K562 (cell line): ENCODE measurements around the gene PANX1. TPM values are rescaled to one million over a fixed set of nuclear protein-coding genes. Genes with fewer than 3 reads are reported as not detected.
A peak's percentile ranks its signal among the peaks of the same experiment; 100 is the strongest.

Source experiments
- BCOR ChIP-seq: fragments of 450-650 bp; IDR thresholded peaks from 2 replicates; pipeline ENCODE4 v1.6.1; 2016
- CBFB ChIP-seq: sonication (generic); formaldehyde crosslinking; IDR thresholded peaks from 2 replicates; pipeline ENCODE4 v1.4.0; 2020; ENCODE audit warnings: mild to moderate bottlenecking, missing genetic modification reagents
- EP400 ChIP-seq: fragments of 450-650 bp; IDR thresholded peaks from 2 replicates; pipeline ENCODE4 v1.6.1; 2017; ENCODE audit warnings: antibody characterized with exemption, mild to moderate bottlenecking, moderate library complexity
- L3MBTL2 ChIP-seq: fragments of 450-650 bp; IDR thresholded peaks from 2 replicates; pipeline ENCODE4 v1.6.1; 2016; ENCODE audit warnings: mild to moderate bottlenecking, moderate library complexity
- POLR2AphosphoS2 ChIP-seq: IDR thresholded peaks from 2 replicates; pipeline ENCODE4 v1.6.1; 2012; ENCODE audit warnings: low read length, improper control_type of control experiment
- PPARD ChIP-seq: fragments of 250-450 bp; sonication (Bioruptor Pico); IDR thresholded peaks from 2 replicates; pipeline ENCODE4 v1.8.0; 2022; ENCODE audit warnings: inconsistent platforms, mild to moderate bottlenecking, moderate library complexity
- SREBF1 ChIP-seq: fragments of 150-350 bp; IDR thresholded peaks from 2 replicates; pipeline ENCODE4 v1.6.1; 2014; ENCODE audit warnings: antibody characterized with exemption, low read depth, low read length, borderline replicate concordance
- ZNF175 ChIP-seq: fragments of 200-800 bp; sonication (Bioruptor generic); IDR thresholded peaks from 2 replicates; pipeline ENCODE4 v1.6.1; 2016; ENCODE audit warnings: low read depth, mild to moderate bottlenecking, missing genetic modification characterization, missing compliant biosample characterization
- ZSCAN29 ChIP-seq: fragments of 450-650 bp; IDR thresholded peaks from 2 replicates; pipeline ENCODE4 v1.6.1; 2017
- polyA plus RNA-seq, 8 experiments: library from polyadenylated mRNA; depleted of rRNA in 4 of 8; stranded (reverse) in 5 of 8; unstranded in 3 of 8; fragments of >200 nt; fragmentation: Nextera tagmentation in 2 of 8; fragmentation: Illumina TruSeq in 1 of 8; extraction: Ambion mirVana in 2 of 8; extraction: Trizol in 1 of 8; gene quantifications; 2 replicates each; pipeline versions ENCODE4 v1.2.1 to v1.2.3, GENCODE V29; 2011 to 2014; ENCODE audit warnings: inconsistent platforms in 1 of 8, missing spikeins in 1 of 8
- total RNA-seq, 7 experiments: library from RNA; depleted of rRNA in 6 of 7; stranded (reverse); fragments of >200 nt in 6 of 7; fragmentation: Illumina TruSeq in 2 of 7; extraction: Trizol in 2 of 7; gene quantifications; 2 replicates each; pipeline versions ENCODE4 v1.2.1 to v1.2.3, GENCODE V29; 2011 to 2021; ENCODE audit warnings: low replicate concordance in 1 of 7
- TF ChIP-seq, protein P1 (sequence below), 2 experiments: IDR thresholded peaks; 2 replicates each; pipeline ENCODE4 v1.6.1; 2012; ENCODE audit warnings: improper control_type of control experiment in 2 of 2, low read depth in 2 of 2, low read length in 2 of 2, borderline replicate concordance in 1 of 2
- TF ChIP-seq, protein P2 (sequence below): fragments of 450-650 bp; conservative IDR thresholded peaks from 2 replicates; pipeline ENCODE4 v1.6.1; 2016; ENCODE audit warnings: missing genetic modification characterization, low read depth, mild to moderate bottlenecking, missing compliant biosample characterization, moderate library complexity
- TF ChIP-seq, protein P3 (sequence below), 2 experiments: fragments of 450-650 bp; IDR thresholded peaks; 2 replicates each; pipeline ENCODE4 v1.6.1; 2016
- TF ChIP-seq, protein P4 (sequence below): IDR thresholded peaks from 2 replicates; pipeline ENCODE4 v1.6.1; 2014; ENCODE audit warnings: antibody characterized with exemption
- TF ChIP-seq, protein P5 (sequence below): fragments of 250-450 bp; sonication (Bioruptor Pico); IDR thresholded peaks from 2 replicates; pipeline ENCODE4 v1.4.0; 2020; ENCODE audit warnings: mild to moderate bottlenecking, moderate library complexity, borderline replicate concordance
- TF ChIP-seq, protein P6 (sequence below): fragments of 250-450 bp; sonication (Bioruptor Pico); IDR thresholded peaks from 2 replicates; pipeline ENCODE4 v1.4.0; 2020; ENCODE audit warnings: borderline replicate concordance

Gene PANX1
- total and polyA plus RNA-seq, 9 of the 15 experiments (the other 6 are each of a cell fraction or from before 2014, with no cell fraction given), result 1.9 to 14.8 (median 10.1) TPM

DNA sequence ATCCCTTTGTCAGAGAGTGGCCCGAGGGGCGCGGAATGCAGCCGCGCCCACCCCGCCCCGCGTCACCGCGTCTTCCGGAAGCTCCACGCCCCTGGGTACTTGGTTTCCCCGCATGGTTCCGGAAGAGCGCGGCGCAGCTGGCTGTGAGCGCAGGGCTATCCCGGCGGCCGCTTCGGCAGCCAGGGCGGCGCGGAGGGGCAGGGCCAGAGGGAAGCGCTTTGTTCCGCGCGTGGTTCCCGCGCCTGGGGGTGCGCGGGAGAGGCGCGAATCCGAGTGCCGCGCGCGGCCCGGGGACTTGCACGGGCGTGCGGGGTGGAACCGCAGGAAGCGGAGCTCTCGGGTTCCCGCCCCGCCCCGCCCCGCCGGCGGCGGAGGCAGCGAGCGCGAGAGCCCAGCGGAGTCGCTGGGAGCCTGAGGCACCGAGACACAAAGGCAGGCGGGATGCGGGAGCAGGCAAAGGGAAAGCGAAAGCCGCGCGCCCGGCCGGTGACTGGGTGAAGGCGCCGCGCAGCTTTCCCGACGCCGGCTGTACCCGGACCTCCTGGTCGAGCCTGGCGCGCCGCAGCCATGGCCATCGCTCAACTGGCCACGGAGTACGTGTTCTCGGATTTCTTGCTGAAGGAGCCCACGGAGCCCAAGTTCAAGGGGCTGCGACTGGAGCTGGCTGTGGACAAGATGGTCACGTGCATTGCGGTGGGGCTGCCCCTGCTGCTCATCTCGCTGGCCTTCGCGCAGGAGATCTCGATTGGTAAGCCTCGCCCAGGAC lies at the start of gene PANX1 (continued):
- TF ChIP-seq L3MBTL2, result peak; percentile 73
- peak; percentile 63; the same call in 1 of the 2 replicates for TF ChIP-seq CBFB (CRISPR knock-in tag)
- TF ChIP-seq, protein P1, sequence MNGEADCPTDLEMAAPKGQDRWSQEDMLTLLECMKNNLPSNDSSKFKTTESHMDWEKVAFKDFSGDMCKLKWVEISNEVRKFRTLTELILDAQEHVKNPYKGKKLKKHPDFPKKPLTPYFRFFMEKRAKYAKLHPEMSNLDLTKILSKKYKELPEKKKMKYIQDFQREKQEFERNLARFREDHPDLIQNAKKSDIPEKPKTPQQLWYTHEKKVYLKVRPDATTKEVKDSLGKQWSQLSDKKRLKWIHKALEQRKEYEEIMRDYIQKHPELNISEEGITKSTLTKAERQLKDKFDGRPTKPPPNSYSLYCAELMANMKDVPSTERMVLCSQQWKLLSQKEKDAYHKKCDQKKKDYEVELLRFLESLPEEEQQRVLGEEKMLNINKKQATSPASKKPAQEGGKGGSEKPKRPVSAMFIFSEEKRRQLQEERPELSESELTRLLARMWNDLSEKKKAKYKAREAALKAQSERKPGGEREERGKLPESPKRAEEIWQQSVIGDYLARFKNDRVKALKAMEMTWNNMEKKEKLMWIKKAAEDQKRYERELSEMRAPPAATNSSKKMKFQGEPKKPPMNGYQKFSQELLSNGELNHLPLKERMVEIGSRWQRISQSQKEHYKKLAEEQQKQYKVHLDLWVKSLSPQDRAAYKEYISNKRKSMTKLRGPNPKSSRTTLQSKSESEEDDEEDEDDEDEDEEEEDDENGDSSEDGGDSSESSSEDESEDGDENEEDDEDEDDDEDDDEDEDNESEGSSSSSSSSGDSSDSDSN (IDR thresholded peaks at IDR 0.05; ENCODE audit: borderline replicate concordance in 1 of 2, low read depth in 2 of 2, low read length in 2 of 2), result peak; percentile 69 to 72; a peak in 3 of 4 replicates
- TF ChIP-seq, protein P2, sequence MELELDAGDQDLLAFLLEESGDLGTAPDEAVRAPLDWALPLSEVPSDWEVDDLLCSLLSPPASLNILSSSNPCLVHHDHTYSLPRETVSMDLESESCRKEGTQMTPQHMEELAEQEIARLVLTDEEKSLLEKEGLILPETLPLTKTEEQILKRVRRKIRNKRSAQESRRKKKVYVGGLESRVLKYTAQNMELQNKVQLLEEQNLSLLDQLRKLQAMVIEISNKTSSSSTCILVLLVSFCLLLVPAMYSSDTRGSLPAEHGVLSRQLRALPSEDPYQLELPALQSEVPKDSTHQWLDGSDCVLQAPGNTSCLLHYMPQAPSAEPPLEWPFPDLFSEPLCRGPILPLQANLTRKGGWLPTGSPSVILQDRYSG (tag), result no peak
- TF ChIP-seq, protein P3, sequence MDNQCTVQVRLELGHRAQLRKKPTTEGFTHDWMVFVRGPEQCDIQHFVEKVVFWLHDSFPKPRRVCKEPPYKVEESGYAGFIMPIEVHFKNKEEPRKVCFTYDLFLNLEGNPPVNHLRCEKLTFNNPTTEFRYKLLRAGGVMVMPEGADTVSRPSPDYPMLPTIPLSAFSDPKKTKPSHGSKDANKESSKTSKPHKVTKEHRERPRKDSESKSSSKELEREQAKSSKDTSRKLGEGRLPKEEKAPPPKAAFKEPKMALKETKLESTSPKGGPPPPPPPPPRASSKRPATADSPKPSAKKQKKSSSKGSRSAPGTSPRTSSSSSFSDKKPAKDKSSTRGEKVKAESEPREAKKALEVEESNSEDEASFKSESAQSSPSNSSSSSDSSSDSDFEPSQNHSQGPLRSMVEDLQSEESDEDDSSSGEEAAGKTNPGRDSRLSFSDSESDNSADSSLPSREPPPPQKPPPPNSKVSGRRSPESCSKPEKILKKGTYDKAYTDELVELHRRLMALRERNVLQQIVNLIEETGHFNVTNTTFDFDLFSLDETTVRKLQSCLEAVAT (IDR thresholded peaks at IDR 0.05), result peak in 1 of 2 experiments; percentile 86; a peak in 2 of 4 replicates
- TF ChIP-seq PPARD (CRISPR knock-in tag), result no peak
- TF ChIP-seq EP400, result peak; percentile 72; the same call in 1 of the 2 replicates
- no peak for TF ChIP-seq POLR2AphosphoS2
- TF ChIP-seq, protein P4, sequence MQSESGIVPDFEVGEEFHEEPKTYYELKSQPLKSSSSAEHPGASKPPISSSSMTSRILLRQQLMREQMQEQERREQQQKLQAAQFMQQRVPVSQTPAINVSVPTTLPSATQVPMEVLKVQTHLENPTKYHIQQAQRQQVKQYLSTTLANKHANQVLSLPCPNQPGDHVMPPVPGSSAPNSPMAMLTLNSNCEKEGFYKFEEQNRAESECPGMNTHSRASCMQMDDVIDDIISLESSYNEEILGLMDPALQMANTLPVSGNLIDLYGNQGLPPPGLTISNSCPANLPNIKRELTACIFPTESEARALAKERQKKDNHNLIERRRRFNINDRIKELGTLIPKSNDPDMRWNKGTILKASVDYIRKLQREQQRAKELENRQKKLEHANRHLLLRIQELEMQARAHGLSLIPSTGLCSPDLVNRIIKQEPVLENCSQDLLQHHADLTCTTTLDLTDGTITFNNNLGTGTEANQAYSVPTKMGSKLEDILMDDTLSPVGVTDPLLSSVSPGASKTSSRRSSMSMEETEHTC, result no peak
- TF ChIP-seq, protein P5, sequence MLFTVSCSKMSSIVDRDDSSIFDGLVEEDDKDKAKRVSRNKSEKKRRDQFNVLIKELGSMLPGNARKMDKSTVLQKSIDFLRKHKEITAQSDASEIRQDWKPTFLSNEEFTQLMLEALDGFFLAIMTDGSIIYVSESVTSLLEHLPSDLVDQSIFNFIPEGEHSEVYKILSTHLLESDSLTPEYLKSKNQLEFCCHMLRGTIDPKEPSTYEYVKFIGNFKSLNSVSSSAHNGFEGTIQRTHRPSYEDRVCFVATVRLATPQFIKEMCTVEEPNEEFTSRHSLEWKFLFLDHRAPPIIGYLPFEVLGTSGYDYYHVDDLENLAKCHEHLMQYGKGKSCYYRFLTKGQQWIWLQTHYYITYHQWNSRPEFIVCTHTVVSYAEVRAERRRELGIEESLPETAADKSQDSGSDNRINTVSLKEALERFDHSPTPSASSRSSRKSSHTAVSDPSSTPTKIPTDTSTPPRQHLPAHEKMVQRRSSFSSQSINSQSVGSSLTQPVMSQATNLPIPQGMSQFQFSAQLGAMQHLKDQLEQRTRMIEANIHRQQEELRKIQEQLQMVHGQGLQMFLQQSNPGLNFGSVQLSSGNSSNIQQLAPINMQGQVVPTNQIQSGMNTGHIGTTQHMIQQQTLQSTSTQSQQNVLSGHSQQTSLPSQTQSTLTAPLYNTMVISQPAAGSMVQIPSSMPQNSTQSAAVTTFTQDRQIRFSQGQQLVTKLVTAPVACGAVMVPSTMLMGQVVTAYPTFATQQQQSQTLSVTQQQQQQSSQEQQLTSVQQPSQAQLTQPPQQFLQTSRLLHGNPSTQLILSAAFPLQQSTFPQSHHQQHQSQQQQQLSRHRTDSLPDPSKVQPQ (CRISPR knock-in tag), result no peak
- no peak for TF ChIP-seq ZSCAN29
- TF ChIP-seq SREBF1, result no peak
- no peak for TF ChIP-seq ZNF175 (CRISPR knock-in tag)
- TF ChIP-seq, protein P6, sequence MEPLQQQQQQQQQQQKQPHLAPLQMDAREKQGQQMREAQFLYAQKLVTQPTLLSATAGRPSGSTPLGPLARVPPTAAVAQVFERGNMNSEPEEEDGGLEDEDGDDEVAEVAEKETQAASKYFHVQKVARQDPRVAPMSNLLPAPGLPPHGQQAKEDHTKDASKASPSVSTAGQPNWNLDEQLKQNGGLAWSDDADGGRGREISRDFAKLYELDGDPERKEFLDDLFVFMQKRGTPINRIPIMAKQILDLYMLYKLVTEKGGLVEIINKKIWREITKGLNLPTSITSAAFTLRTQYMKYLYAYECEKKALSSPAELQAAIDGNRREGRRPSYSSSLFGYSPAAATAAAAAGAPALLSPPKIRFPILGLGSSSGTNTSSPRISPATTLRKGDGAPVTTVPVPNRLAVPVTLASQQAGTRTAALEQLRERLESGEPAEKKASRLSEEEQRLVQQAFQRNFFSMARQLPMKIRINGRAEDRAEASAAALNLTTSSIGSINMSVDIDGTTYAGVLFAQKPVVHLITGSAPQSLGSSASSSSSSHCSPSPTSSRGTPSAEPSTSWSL, result no peak
- peak; percentile 30; the same call in 1 of the 2 replicates for TF ChIP-seq BCOR
